ENCODE measurements around the gene NFU1. TPM values are rescaled to one million over a fixed set of nuclear protein-coding genes. Genes with fewer than 3 reads are reported as not detected.
A peak's percentile ranks its signal among the peaks of the same experiment; 100 is the strongest.

NFU1 gene
- total and polyA plus RNA-seq, 9 of the 15 experiments (the other 6 are each of a cell fraction or from before 2014, with no cell fraction given), result 33.3 to 61.8 (median 53.7) TPM

DNA sequence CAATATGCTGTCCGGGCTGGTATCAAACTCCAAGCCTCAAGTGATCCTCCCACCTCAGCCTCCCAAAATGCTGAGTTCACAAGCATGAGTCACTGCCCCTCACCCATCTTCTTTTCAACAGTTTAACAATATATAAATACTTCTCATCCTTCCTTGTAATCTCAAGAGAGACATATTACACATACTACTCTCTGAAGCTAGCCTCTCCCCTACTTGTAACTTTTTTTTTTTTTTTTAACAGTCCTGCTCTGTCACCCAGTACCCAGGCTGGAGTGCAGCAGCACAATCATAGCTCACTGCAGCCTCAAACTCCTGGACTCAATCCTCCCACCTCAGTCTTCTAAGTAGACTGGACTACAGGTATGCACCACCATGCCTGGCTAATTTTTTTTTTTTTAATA lies 55.9 kb downstream of the NFU1 start (continued):
- TF ChIP-seq, protein P1, sequence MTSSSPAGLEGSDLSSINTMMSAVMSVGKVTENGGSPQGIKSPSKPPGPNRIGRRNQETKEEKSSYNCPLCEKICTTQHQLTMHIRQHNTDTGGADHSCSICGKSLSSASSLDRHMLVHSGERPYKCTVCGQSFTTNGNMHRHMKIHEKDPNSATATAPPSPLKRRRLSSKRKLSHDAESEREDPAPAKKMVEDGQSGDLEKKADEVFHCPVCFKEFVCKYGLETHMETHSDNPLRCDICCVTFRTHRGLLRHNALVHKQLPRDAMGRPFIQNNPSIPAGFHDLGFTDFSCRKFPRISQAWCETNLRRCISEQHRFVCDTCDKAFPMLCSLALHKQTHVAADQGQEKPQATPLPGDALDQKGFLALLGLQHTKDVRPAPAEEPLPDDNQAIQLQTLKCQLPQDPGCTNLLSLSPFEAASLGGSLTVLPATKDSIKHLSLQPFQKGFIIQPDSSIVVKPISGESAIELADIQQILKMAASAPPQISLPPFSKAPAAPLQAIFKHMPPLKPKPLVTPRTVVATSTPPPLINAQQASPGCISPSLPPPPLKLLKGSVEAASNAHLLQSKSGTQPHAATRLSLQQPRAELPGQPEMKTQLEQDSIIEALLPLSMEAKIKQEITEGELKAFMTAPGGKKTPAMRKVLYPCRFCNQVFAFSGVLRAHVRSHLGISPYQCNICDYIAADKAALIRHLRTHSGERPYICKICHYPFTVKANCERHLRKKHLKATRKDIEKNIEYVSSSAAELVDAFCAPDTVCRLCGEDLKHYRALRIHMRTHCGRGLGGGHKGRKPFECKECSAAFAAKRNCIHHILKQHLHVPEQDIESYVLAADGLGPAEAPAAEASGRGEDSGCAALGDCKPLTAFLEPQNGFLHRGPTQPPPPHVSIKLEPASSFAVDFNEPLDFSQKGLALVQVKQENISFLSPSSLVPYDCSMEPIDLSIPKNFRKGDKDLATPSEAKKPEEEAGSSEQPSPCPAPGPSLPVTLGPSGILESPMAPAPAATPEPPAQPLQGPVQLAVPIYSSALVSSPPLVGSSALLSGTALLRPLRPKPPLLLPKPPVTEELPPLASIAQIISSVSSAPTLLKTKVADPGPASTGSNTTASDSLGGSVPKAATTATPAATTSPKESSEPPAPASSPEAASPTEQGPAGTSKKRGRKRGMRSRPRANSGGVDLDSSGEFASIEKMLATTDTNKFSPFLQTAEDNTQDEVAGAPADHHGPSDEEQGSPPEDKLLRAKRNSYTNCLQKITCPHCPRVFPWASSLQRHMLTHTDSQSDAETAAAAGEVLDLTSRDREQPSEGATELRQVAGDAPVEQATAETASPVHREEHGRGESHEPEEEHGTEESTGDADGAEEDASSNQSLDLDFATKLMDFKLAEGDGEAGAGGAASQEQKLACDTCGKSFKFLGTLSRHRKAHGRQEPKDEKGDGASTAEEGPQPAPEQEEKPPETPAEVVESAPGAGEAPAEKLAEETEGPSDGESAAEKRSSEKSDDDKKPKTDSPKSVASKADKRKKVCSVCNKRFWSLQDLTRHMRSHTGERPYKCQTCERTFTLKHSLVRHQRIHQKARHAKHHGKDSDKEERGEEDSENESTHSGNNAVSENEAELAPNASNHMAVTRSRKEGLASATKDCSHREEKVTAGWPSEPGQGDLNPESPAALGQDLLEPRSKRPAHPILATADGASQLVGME (CRISPR knock-in tag; IDR thresholded peaks at IDR 0.05), result no peak
- TF ChIP-seq, protein P2, sequence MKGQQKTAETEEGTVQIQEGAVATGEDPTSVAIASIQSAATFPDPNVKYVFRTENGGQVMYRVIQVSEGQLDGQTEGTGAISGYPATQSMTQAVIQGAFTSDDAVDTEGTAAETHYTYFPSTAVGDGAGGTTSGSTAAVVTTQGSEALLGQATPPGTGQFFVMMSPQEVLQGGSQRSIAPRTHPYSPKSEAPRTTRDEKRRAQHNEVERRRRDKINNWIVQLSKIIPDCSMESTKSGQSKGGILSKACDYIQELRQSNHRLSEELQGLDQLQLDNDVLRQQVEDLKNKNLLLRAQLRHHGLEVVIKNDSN (CRISPR knock-in tag; IDR thresholded peaks at IDR 0.05), result no peak
- peak; percentile 94 for TF ChIP-seq ZNF384 (IDR thresholded peaks at IDR 0.05; ENCODE audit: low read depth, low read length)
- TF ChIP-seq KLF1 (tag; IDR thresholded peaks at IDR 0.05), result no peak
- no peak for TF ChIP-seq SMARCB1 (IDR thresholded peaks at IDR 0.05; ENCODE audit: insufficient read length, low read depth)
- TF ChIP-seq NBN (IDR thresholded peaks at IDR 0.05; ENCODE audit: low read depth), result peak; percentile 54; the same call in 1 of the 2 replicates
- TF ChIP-seq LARP7 (IDR thresholded peaks at IDR 0.05), result no peak
- TF ChIP-seq, protein P3, sequence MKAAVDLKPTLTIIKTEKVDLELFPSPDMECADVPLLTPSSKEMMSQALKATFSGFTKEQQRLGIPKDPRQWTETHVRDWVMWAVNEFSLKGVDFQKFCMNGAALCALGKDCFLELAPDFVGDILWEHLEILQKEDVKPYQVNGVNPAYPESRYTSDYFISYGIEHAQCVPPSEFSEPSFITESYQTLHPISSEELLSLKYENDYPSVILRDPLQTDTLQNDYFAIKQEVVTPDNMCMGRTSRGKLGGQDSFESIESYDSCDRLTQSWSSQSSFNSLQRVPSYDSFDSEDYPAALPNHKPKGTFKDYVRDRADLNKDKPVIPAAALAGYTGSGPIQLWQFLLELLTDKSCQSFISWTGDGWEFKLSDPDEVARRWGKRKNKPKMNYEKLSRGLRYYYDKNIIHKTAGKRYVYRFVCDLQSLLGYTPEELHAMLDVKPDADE (conservative IDR thresholded peaks at IDR 0.05; ENCODE audit: control insufficient read depth, low read depth, low read length), result no peak
- no peak for TF ChIP-seq BHLHE40 (IDR thresholded peaks at IDR 0.05; ENCODE audit: low read length)
- TF ChIP-seq SMARCA4 (IDR thresholded peaks at IDR 0.05), result peak; percentile 95
- no peak for TF ChIP-seq E2F1 (CRISPR knock-in tag; IDR thresholded peaks at IDR 0.05)
- peak; percentile 19; the same call in 1 of the 2 replicates for TF ChIP-seq NFE2L1 (tag; IDR thresholded peaks at IDR 0.05; ENCODE audit: borderline replicate concordance, low read depth)
- TF ChIP-seq SMARCC2 (IDR thresholded peaks at IDR 0.05; ENCODE audit: low read depth), result peak; percentile 85; the same call in 1 of the 2 replicates
- TF ChIP-seq E2F3 (CRISPR knock-in tag; IDR thresholded peaks at IDR 0.05), result no peak
- no peak for TF ChIP-seq NR2C2 (CRISPR knock-in tag; IDR thresholded peaks at IDR 0.05)
- no peak for TF ChIP-seq NR2C2 (tag; IDR thresholded peaks at IDR 0.05)
- TF ChIP-seq, protein P4, sequence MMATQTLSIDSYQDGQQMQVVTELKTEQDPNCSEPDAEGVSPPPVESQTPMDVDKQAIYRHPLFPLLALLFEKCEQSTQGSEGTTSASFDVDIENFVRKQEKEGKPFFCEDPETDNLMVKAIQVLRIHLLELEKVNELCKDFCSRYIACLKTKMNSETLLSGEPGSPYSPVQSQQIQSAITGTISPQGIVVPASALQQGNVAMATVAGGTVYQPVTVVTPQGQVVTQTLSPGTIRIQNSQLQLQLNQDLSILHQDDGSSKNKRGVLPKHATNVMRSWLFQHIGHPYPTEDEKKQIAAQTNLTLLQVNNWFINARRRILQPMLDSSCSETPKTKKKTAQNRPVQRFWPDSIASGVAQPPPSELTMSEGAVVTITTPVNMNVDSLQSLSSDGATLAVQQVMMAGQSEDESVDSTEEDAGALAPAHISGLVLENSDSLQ (IDR thresholded peaks at IDR 0.05), result no peak; the same call in none of the 2 replicates
- TF ChIP-seq SP1 (CRISPR knock-in tag; IDR thresholded peaks at IDR 0.05), result no peak
- TF ChIP-seq GTF2B (IDR thresholded peaks at IDR 0.05; ENCODE audit: extremely low read depth, insufficient read length), result no peak

All from K562 (cell line).